A549 (cell line): ENCODE measurements around the gene WDR26. TPM values are rescaled to one million over a fixed set of nuclear protein-coding genes. Genes with fewer than 3 reads are reported as not detected.

Experiments
- ATAC-seq, 2 experiments: fragments of 200-7000 bp in 1 of 2; fragments of >200 bp in 1 of 2; cut with Nextera tagmentation in 1 of 2; cut with Tn5 transposase in 1 of 2; 3 replicates each; pipeline versions ENCODE4 v1.8.0 to v1.9.1; 2018 to 2020; ENCODE audit warnings: mild to moderate bottlenecking in 1 of 2, moderate library complexity in 1 of 2
- CTCF ChIA-PET: fragments of 300-600 bp; sonication (Branson Sonifier 250); formaldehyde crosslinking; extraction: SDS; loops from one replicate; lab custom pipeline; 2021; ENCODE audit warnings: antibody characterized with exemption, inconsistent platforms; lab: Yijun Ruan, JAX
- POLR2A ChIA-PET: fragments of 350-600 bp; formaldehyde crosslinking; extraction: SDS; loops from one replicate; lab custom pipeline; 2021; ENCODE audit warnings: antibody characterized with exemption, inconsistent platforms; lab: Yijun Ruan, JAX
- DNase-seq, 2 experiments: peaks; one replicate each; pipeline versions ENCODE4 v3.0.0 to v3.0.0-alpha.2; 2011 to 2016; ENCODE audit warnings: low read depth in 1 of 2, low spot score in 1 of 2
- FAIRE-seq: peaks from 2 replicates; lab custom pipeline; 2011; peaks lifted over from hg19 to GRCh38; lab: Jason Lieb, UNC
- H3K27ac ChIP-seq, 2 experiments: fragments of >200 bp; sonication (Bioruptor Twin); formaldehyde crosslinking; 3 replicates each; pipeline ENCODE4 v1.5.1; 2016 to 2017
- H3K4me1 ChIP-seq: fragments of >200 bp; sonication (Bioruptor Twin); formaldehyde crosslinking; 3 replicates; pipeline ENCODE4 v1.6.1; 2016
- H3K4me2 ChIP-seq: fragments of >200 bp; sonication (Bioruptor Twin); formaldehyde crosslinking; 3 replicates; pipeline ENCODE4 v1.6.1; 2016
- H3K4me3 ChIP-seq: fragments of >200 bp; sonication (Bioruptor Twin); formaldehyde crosslinking; 3 replicates; pipeline ENCODE4 v1.5.1; 2016
- H3K9me3 ChIP-seq: fragments of >200 bp; sonication (Bioruptor Twin); formaldehyde crosslinking; 3 replicates; pipeline ENCODE4 v1.6.1; 2016
- CBX8 ChIP-seq: fragments of 200-600 bp; sonication (generic); IDR thresholded peaks from 2 replicates; pipeline ENCODE4 v1.6.1; 2016
- CEBPB ChIP-seq, 2 experiments: fragments of >200 bp in 1 of 2; sonication (Bioruptor Twin) in 1 of 2; formaldehyde crosslinking in 1 of 2; IDR thresholded peaks; 2 replicates each; pipeline ENCODE4 v1.6.1; 2012 to 2016
- FOSB ChIP-seq: fragments of 250-450 bp; sonication (Bioruptor Pico); IDR thresholded peaks from 2 replicates; pipeline ENCODE4 v1.5.0; 2020; ENCODE audit warnings: mild to moderate bottlenecking, moderate library complexity
- NFE2L2 ChIP-seq: fragments of 150-350 bp; conservative IDR thresholded peaks from 2 replicates; pipeline ENCODE4 v1.6.1; 2014; ENCODE audit warnings: low read length
- PHF8 ChIP-seq: fragments of 200-600 bp; sonication (generic); IDR thresholded peaks from 2 replicates; pipeline ENCODE4 v1.6.1; 2016; ENCODE audit warnings: low read depth, mild to moderate bottlenecking, antibody characterized with exemption, moderate library complexity, borderline replicate concordance
- POLR2AphosphoS2 ChIP-seq: conservative IDR thresholded peaks from 2 replicates; pipeline ENCODE4 v1.6.1; 2012; ENCODE audit warnings: low read length, improper control_type of control experiment, inconsistent platforms
- RCOR1 ChIP-seq: fragments of 150-350 bp; IDR thresholded peaks from 2 replicates; pipeline ENCODE4 v1.6.1; 2014; ENCODE audit warnings: antibody characterized with exemption, low read length, low read depth
- ZNF302 ChIP-seq: fragments of 250-450 bp; sonication (Bioruptor Pico); IDR thresholded peaks from 2 replicates; pipeline ENCODE4 v1.9.0; 2021; ENCODE audit warnings: inconsistent platforms, mild to moderate bottlenecking, moderate library complexity
- WGBS: methylation state at CpG from one replicate; pipeline ENCODE4 v1.1.6; 2017; ENCODE audit errors: missing lambda C conversion rate; 5-methylcytosine and 5-hydroxymethylcytosine counted together
- polyA plus RNA-seq, 4 experiments: library from polyadenylated mRNA; depleted of rRNA in 3 of 4; stranded (reverse); fragments of >200 nt; fragmentation: RNase III in 1 of 4; extraction: RNeasy Plus Mini Kit Qiagen cat#74134 plus additional on column Dnase treatment in 1 of 4; gene quantifications; 2 replicates in 3 of 4; 3 replicates in 1 of 4; pipeline ENCODE4 v1.2.3, GENCODE V29; 2011 to 2017
- TF ChIP-seq, protein P1 (sequence below): fragments of 450-650 bp; IDR thresholded peaks from 2 replicates; pipeline ENCODE4 v1.6.1; 2014; ENCODE audit warnings: antibody characterized with exemption
- TF ChIP-seq, protein P2 (sequence below): IDR thresholded peaks from 2 replicates; pipeline ENCODE4 v1.6.1; 2012; ENCODE audit warnings: low read depth, borderline replicate concordance

The WDR26 gene
- polyA plus RNA-seq, 2 of the 4 experiments (the other 2 are of a cell fraction): 38.4 to 45.2 TPM

DNA sequence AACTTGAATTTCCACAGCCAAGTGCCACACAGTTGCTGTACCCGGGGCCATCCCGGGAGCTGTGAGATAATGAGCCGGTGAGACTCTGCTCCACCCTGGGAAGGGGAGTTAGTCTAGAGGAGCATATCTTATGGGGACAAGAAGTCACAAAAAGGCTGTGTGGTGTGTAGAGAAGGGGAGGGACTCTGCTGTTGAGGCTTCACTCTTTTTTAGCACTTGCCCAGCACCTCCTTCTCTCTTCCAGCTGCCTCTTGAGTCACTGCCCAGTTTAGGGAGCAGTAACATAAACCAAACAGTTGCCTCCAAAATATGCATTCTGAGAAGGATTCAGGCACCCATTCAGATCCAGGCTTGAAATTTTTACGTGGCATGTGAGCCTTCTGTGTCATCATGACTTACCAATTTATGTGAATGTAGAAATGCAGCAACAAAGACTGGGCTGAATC, 744 bp upstream of the WDR26 start:
- CTCF ChIA-PET: interaction anchor here (1.3 to 2.2 kb wide), 3 partner anchors 17 to 319 kb away, joined by 3 to 4 read pairs (median 3); no protein-coding TSS in a partner anchor
- H3K9me3 ChIP-seq: no peaks in the 10 kb centered on the region
- H3K27ac ChIP-seq: peak overlapping the region; percentile 81 to 99
- TF ChIP-seq NFE2L2 (0 out of 2 replicates have a peak, but pooled peaks have one; percentile 10), PHF8 (no peak; the same call in 1 of the 2 replicates), RCOR1 (no peak)
- TF ChIP-seq, protein P1, sequence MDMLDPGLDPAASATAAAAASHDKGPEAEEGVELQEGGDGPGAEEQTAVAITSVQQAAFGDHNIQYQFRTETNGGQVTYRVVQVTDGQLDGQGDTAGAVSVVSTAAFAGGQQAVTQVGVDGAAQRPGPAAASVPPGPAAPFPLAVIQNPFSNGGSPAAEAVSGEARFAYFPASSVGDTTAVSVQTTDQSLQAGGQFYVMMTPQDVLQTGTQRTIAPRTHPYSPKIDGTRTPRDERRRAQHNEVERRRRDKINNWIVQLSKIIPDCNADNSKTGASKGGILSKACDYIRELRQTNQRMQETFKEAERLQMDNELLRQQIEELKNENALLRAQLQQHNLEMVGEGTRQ: no peak
- peak overlapping the region; percentile 88 for H3K4me2 ChIP-seq
- 0% methylated on average over 4 of the region's 4 CpGs for WGBS
- peak; percentile 28 to 56; a peak in 4 of 6 replicates for ATAC-seq
- FAIRE-seq: no peak
- H3K4me3 ChIP-seq: peak overlapping the region; percentile 58
- POLR2A ChIA-PET: interaction anchor here (0.8 kb wide), 1 partner anchor 252 kb away, joined by 3 read pairs; the partner anchor contains the start of gene DEGS1
- peaks cover 30% of the 10 kb centered on the region for H3K4me1 ChIP-seq
- DNase-seq: peak in 1 of 2 experiments; percentile 17

DNA sequence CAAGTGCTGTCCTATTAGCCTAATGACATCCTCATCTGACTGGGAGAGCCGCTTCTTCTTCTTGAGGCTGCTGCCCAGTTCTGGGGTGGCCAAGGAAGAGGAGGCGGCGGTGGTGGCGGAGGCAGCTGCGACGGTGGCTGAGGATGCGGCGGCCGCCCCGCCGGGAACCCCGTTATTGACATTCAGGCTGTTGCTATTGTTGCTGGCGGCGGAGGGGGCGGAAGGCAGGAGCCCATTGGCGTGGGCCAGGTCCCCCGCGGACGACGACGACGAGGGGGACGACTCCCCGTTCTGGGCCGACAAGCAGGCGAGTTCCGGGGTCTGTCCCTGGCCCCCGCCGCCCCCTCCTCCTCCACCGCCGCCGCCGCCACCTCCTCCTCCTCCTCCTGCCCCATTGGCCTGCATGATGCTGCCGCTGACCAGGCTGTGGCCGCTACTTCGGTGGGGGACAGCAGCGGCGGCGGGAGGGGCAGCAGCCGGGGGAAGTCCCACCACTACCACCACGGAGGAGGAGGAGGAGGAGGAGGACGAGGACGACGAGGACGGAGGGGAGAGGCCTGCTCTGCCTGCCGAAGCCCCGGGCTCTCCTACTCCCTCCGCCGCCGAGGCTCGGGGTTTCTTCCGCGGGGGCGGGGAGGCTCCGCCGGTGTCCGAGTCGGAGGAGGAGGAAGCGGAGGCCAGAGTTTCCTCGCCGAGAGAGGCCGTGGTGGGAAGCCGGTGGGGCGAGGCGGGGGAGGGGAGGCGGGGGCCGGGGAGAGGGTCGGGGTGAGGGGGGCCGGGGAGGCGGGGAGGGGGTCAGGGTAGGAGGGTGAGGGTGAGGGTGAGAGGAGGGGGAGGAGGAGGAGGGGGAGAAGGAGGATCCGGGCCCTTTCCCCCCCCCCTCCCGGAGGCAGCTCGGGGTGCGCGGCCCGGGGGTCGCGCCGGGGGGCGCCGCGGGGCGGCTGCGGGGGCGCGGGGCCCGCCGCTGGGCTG, 610 bp downstream of the WDR26 start:
- H3K27ac ChIP-seq: peak overlapping the region; percentile 81 to 99
- FAIRE-seq (no peak), DNase-seq (peak in 1 of 2 experiments; percentile 21), ATAC-seq (peak; percentile 15 to 45)
- H3K4me1 ChIP-seq: peaks cover 44% of the 10 kb centered on the region
- ChIA-PET POLR2A (interaction anchor here (0.6 to 1.2 kb wide), 6 partner anchors 9 to 488 kb away, joined by 3 to 8 read pairs (median 3); partner anchors contain the start of gene DEGS1), CTCF (interaction anchor here (1.0 to 2.2 kb wide), 4 partner anchors 10 to 317 kb away, joined by 3 to 4 read pairs (median 4); no protein-coding TSS in a partner anchor)
- H3K9me3 ChIP-seq: no peaks in the 10 kb centered on the region
- 3% methylated on average over 27 of the region's 88 CpGs for WGBS
- peak overlapping the region; percentile 58 for H3K4me3 ChIP-seq
- TF ChIP-seq PHF8 (peak; percentile 56; the same call in 1 of the 2 replicates), POLR2AphosphoS2 (no peak)
- peak overlapping the region; percentile 97 for H3K4me2 ChIP-seq

DNA sequence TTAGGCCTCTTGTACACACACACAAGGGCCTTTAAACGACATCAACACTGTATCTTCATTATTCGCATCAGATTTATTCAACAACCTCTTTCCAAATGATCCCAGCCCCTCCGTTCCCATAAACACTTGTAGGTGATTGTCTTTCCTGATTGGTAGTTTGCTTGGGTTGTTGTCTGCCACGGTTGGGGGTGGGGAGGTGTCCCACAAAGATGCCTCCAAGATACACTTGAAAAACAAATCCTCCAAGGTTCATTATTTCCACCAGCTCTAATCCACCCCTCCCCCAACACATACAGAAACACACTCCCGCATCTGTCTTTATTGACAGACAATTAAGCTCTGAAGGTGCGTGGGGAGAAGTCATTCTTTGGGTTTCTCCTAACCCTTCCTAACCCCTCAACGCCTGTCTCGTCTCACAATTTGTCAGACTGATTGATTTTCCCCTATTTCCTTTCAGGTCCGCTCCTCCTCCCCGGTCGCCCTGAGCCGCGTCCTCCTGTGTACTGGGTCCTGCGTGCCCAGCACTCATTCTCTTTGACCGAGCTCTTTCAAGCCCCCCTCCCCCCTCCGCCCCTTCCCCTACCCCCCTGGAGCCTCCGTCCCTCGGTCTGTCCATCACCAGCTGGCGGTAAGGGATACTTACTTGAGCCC, 1.4 kb downstream of the WDR26 start:
- ChIA-PET CTCF (interaction anchor here (1.2 to 2.2 kb wide), 3 partner anchors 17 to 317 kb away, joined by 3 to 13 read pairs (median 4); no protein-coding TSS in a partner anchor), POLR2A (no interaction called here)
- no peak for DNase-seq
- TF ChIP-seq ZNF302 (CRISPR knock-in tag) (no peak), NFE2L2 (no peak)
- TF ChIP-seq, protein P2, sequence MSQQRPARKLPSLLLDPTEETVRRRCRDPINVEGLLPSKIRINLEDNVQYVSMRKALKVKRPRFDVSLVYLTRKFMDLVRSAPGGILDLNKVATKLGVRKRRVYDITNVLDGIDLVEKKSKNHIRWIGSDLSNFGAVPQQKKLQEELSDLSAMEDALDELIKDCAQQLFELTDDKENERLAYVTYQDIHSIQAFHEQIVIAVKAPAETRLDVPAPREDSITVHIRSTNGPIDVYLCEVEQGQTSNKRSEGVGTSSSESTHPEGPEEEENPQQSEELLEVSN: no peak
- 2% methylated on average over 15 of the region's 19 CpGs for WGBS
- peak overlapping the region; percentile 58 for H3K4me3 ChIP-seq
- FAIRE-seq: no peak
- peak overlapping the region; percentile 97 for H3K4me2 ChIP-seq
- peak overlapping the region; percentile 81 to 99 for H3K27ac ChIP-seq
- H3K9me3 ChIP-seq: no peaks in the 10 kb centered on the region
- ATAC-seq: peak; percentile 3 to 8; a peak in 2 of 6 replicates
- H3K4me1 ChIP-seq: peaks cover 48% of the 10 kb centered on the region

DNA sequence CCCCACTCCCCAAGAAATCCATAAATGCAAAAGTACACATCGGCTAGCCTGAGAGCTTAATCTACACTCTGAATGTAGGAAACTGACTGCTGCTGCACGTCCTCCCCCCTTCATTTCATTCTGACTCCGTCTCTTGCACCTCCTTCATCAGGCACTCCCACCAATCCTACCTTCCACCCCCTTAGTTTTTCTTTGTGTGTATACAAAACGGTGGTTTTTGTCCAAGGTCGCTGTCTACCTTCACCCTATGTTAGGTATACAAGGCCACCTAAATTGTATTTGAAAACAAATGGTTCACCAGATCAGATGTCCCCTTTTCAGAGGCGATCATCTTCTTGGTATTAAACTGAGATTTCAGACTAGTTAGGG, 1.9 kb downstream of the WDR26 start:
- peak overlapping the region in 1 of 2 experiments; percentile 99; a peak in 3 of 6 replicates for H3K27ac ChIP-seq
- 5% methylated on average over 6 of the region's 6 CpGs for WGBS
- no peak for FAIRE-seq
- H3K4me1 ChIP-seq: peaks cover 54% of the 10 kb centered on the region
- ATAC-seq: no peak; a peak in 1 of 6 replicates
- DNase-seq: no peak
- H3K9me3 ChIP-seq: no peaks in the 10 kb centered on the region
- TF ChIP-seq FOSB (CRISPR knock-in tag) (no peak), CBX8 (no peak), CEBPB (IDR thresholded peaks at IDR 0.05) (no peak), PHF8 (no peak)
- TF ChIP-seq, protein P1: no peak
- peak overlapping the region; percentile 58 for H3K4me3 ChIP-seq
- H3K4me2 ChIP-seq: peak overlapping the region; percentile 97
- POLR2A ChIA-PET: no interaction called here
- CTCF ChIA-PET: interaction anchor here (1.2 to 2.2 kb wide), 2 partner anchors 18 to 25 kb away, joined by 3 to 13 read pairs; no protein-coding TSS in a partner anchor
